HG03558 (cell line): ENCODE measurements around the gene BCAP29.

Source experiments
- ATAC-seq: cut with Tn5 transposase; IDR thresholded peaks from one replicate; pipeline ENCODE4 v1.9.1; 2021; ENCODE audit warnings: moderate number of reproducible peaks; ENCODE audit not compliant: unreplicated experiment; ENCODE audit errors: extremely low read depth

BCAP29 gene

GRCh38 chr7:107581387-107582013, 1.5 kb downstream of the BCAP29 start:
- ATAC-seq: no peak

- ATAC-seq: no peak
Measured at GRCh38 chr7:107582875-107583274, 2.8 kb downstream of the BCAP29 start.

- ATAC-seq: no peak
Measured at GRCh38 chr7:107584716-107585115, 4.7 kb downstream of the BCAP29 start.

GRCh38 chr7:107588529-107589130, 8.6 kb downstream of the BCAP29 start:
- ATAC-seq: no peak

- ATAC-seq: no peak
Measured at GRCh38 chr7:107591421-107591820, 11.4 kb downstream of the BCAP29 start.

- ATAC-seq: no peak
Measured at GRCh38 chr7:107592361-107593024, 12.4 kb downstream of the BCAP29 start.

GRCh38 chr7:107593025-107593410, 13.0 kb downstream of the BCAP29 start:
- ATAC-seq: no peak

GRCh38 chr7:107594961-107595737, 15.1 kb downstream of the BCAP29 start:
- no peak for ATAC-seq

- ATAC-seq: no peak
Measured at GRCh38 chr7:107596881-107597581, 17.0 kb downstream of the BCAP29 start.

GRCh38 chr7:107597582-107597916, 17.5 kb downstream of the BCAP29 start:
- no peak for ATAC-seq

- no peak for ATAC-seq
Measured at GRCh38 chr7:107597953-107598352, 17.9 kb downstream of the BCAP29 start.

- no peak for ATAC-seq
Measured at GRCh38 chr7:107599262-107599661, 19.2 kb downstream of the BCAP29 start.

GRCh38 chr7:107600816-107601215, 20.8 kb downstream of the BCAP29 start:
- ATAC-seq: no peak

- no peak for ATAC-seq
Measured at GRCh38 chr7:107605218-107605815, 25.3 kb downstream of the BCAP29 start.

GRCh38 chr7:107606303-107606702, 26.3 kb downstream of the BCAP29 start:
- ATAC-seq: no peak

GRCh38 chr7:107609811-107610261, 29.8 kb downstream of the BCAP29 start:
- ATAC-seq: no peak

GRCh38 chr7:107610323-107610722, 30.3 kb downstream of the BCAP29 start:
- no peak for ATAC-seq

- no peak for ATAC-seq
Measured at GRCh38 chr7:107613439-107613838, 33.4 kb downstream of the BCAP29 start.

GRCh38 chr7:107613948-107614347, 33.9 kb downstream of the BCAP29 start:
- no peak for ATAC-seq

- no peak for ATAC-seq
Measured at GRCh38 chr7:107614425-107614824, 34.4 kb downstream of the BCAP29 start.
